Measurements from ENCODE around the gene LUC7L2. TPM values are rescaled to one million over a fixed set of nuclear protein-coding genes. Genes with fewer than 3 reads are reported as not detected.
"Not testable (repeated sequence)": the region's sequence is repeated elsewhere in the genome, so short reads cannot be mapped to it uniquely, and the experiment has no call there.

The LUC7L2 gene
- total RNA-seq, 1 experiment from 2014 or later, result 61.2 TPM

DNA sequence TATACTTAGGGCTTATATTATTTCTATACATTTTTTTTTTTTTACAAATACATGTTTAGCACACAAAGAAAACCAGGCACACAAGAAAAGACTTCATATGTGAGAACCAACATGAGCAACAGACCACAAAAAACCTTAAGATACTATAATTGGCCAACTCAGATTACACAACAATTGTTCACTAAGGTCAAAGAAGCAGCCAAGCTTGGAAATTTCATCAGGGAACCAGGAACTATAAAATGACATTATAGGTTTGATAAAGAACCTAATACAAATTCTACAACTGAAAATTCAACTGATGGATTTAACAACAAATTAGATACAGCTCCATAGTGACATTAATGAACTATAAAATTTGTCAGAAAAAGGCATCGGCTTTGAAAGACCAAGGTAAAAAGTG, 4.4 kb upstream of the LUC7L2 start:
- DNase-seq (ENCODE audit: low spot score), result no peak

DNA sequence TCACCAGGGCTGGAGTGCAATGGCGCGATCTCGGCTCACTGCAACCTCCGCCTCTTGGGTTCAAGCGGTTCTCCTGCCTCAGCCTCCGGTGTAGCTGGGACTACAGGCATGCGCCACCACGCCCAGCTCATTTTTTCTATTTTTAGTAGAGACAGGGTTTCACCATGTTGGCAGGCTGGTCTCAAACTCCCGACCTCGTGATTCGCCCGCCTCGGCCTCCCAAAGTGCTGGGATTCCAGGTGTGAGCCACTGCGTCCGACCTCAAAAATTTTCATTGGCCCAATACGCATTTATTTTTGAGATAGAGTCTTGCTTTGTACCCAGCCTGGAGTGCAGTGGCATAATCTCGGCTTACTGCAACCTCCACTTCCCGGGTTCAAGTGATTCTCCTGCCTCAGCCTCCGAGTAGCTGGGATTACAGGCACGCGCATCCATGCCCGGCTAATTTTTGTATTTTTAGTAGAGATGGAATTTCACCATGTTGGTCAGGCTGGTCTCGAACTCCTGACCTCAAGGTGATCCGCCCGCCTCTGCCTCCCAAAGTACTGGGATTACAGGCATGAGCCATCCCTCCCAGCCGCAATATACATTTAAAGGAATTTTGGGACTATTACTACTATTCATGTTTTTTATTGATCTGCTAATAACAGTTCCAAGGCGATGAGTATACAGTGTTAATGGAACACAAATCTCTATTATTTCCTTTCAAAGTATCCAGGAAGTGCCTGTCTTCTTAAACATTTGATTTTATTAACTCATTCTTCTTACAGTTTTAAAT, 1.8 kb upstream of the LUC7L2 start:
- not testable (repeated sequence) for DNase-seq (ENCODE audit: low spot score)

GRCh38 chr7:139358541-139359365, 941 bp upstream of the LUC7L2 start:
- DNase-seq (ENCODE audit: low spot score), result no peak

DNA sequence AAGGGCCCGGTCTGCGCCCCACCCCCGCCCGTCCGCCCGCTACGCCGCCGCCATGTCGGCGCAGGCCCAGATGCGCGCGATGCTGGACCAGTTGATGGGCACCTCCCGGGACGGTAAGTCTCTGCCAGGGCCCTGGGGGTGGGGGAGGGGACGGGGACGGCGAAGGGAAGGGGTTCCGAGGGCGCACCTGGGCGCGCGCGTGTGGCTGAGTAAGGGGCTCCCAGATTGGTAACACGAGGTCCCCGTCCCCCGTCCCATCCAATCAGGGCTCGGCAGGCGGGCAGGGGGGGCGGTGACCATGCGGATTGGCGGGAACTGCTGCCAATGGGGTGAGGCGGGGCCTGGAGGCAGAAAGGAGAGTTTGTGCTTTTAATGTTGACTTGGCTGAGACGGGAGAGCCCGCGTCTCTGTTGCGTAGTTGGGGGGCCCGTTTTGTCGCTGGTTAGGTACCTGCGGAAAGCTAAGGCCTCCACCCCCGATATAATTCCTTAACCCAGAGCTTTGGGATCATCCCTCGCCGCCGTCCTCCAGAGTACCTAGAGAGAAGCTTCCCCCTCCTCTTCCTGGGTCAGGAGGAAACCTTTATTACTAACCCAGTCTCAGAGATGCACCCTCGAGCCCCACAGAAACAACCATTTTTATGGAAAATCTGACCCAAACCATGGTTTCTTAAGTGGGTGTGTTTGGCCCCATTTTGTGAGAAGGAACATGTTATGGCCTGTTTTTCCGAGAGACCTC, 685 bp downstream of the LUC7L2 start:
- DNase-seq (ENCODE audit: low spot score), result peak; percentile 94

GRCh38 chr7:139360948-139361307, 1.2 kb downstream of the LUC7L2 start:
- no peak for DNase-seq (ENCODE audit: low spot score)

GRCh38 chr7:139361523-139361922, 1.8 kb downstream of the LUC7L2 start:
- DNase-seq (ENCODE audit: low spot score), result no peak

GRCh38 chr7:139362302-139362701, 2.6 kb downstream of the LUC7L2 start:
- DNase-seq (ENCODE audit: low spot score), result no peak

DNA sequence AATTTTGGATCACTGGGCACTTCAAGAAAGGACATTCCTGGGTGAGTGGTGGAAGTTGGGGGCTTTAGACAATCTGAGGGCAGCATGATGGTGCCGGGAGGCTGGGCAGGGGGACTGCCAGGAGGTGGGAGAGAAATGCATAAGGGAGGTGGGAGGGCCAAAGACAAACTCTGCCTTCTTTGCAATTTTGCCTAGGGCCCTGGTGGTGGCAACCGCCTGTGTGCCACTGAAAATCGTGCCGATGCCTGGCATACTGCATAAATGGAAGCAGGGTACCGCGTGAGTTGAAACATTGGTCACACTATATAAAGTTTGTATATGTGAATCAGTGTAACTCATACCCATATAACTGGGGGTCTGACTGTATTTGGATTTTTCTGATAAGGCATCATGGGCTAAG, 3.3 kb downstream of the LUC7L2 start:
- no peak for DNase-seq (ENCODE audit: low spot score)

GRCh38 chr7:139365336-139365735, 5.6 kb downstream of the LUC7L2 start:
- DNase-seq (ENCODE audit: low spot score), result no peak

DNA sequence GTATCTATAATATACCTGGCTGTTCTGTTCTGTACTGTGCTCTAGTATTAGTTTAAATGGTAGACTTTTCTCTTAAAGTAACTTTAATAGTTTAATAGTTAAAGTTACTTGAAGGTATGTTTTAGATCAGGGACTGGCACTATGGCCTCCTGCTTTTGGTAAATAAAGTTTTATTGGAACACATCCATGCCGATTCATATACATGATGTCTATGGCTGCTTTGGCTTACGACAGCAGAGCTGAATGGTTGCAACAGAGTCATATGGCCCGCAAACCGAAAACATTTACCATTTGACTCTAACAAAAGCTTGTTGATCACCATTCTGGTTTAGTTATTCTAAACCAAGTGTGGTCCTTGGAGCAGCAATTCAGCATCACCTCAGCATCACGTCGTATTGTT, 6.7 kb downstream of the LUC7L2 start:
- DNase-seq (ENCODE audit: low spot score), result no peak

DNA sequence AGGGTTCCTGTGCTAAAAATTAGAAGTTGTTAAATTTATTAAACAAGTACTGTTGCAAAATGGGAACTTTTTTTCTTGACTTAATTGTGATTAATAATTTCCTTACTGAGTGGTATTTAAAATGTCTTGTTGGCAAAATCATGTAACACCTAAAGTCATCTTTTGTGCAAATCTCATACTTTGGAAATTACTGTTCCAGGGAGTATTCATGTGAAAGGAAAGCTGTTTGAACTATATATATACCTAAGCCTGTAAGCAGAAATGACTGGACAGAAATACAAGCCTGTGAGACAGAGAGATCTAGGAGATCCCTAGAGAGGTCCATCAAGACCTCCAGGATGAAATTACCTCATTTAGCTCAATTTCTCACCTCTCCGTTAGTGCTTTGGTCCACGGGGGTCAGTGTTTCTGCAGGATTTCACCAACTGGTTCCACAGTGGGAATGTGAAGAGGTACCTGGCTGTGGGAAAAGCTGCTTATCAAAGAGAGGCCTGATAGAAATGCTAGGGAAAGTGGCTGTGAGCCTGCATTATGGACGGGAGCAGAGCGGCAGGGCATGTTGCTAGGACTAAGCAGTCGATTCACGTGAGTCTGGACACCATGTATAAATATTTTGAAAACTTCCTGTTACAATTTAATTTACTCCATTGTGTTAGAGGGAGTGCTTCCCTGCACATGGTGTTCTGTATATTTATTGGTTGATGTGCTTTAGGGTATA, 7.9 kb downstream of the LUC7L2 start:
- DNase-seq (ENCODE audit: low spot score), result no peak

GRCh38 chr7:139370301-139370942, 10.7 kb downstream of the LUC7L2 start:
- DNase-seq (ENCODE audit: low spot score), result no peak

- DNase-seq (ENCODE audit: low spot score), result no peak
These were observed 11.2 kb downstream of the LUC7L2 start for GRCh38 chr7:139370943-139371313.

- no peak for DNase-seq (ENCODE audit: low spot score)
These were observed 14.6 kb downstream of the LUC7L2 start for GRCh38 chr7:139374246-139374645.

DNA sequence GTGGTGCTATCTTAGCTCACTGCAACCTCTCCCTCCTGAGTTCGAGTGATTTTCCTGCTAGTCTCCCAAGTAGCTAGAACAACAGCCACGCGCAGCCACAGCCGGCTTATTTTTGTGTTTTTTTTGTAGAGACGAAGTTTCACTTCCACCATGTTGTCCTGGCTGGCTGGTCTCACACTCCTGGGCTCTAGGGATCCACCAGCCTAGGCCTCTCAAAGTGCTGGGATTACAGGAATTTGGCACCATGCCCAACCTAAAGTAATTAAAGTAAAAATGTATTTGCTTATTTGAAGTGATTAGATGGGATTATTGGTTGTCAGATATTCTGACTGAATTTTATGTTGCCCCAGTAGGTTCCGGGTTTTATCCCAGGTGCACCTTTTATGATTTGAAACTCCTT, 22.7 kb downstream of the LUC7L2 start:
- no peak for DNase-seq (ENCODE audit: low spot score)

DNA sequence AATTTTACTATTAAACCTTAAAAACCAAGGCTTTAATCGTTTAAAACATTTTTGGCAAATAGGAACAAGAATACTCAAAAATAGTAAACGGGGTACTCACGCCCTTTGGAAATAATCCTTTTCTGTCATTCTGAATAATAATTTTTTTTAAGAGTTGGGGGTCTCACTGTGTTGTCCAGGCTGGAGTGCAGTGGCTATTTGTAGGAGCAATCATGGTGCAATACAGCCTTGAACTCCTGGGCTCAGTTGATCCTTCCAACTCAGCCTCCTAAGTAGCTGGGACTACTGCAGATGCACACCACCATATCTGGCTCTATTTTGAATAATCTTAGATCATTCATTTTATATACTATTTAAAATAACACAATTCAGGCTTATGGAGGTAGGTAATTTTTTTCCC, 24.9 kb downstream of the LUC7L2 start:
- no peak for DNase-seq (ENCODE audit: low spot score)

DNA sequence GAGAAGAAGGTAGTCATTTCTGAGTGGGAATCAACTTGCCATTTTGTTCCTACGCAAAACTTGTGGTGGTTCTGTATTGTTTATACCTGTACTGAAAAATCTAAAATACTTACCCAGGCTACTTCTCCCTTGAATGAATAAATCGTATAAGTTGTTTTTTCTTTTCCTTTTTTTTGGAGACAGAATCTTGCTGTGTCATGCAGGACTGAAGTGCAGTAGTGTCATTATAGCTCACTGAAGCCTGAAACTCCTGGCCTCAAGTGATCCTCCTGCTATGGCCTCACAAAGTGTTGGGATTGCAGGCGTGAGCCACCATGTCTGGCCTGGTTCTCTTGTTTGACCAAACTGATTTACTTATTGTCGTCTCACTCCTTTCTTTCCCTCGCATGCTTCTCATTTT, 27.9 kb downstream of the LUC7L2 start:
- DNase-seq (ENCODE audit: low spot score), result no peak

- DNase-seq (ENCODE audit: low spot score), result no peak
These were observed 29.4 kb downstream of the LUC7L2 start for GRCh38 chr7:139389091-139389490.

- no peak for DNase-seq (ENCODE audit: low spot score)
These were observed 30.1 kb downstream of the LUC7L2 start for GRCh38 chr7:139389774-139390173.

- DNase-seq (ENCODE audit: low spot score), result no peak
These were observed 34.0 kb downstream of the LUC7L2 start for GRCh38 chr7:139393621-139394211.

- DNase-seq (ENCODE audit: low spot score), result no peak
These were observed 34.8 kb downstream of the LUC7L2 start for GRCh38 chr7:139394540-139394939.
